Suppressor macrophage treated with lipopolysaccharide for 4 hours (primary cell): ENCODE measurements around the gene PNMA1.
"Not testable (repeated sequence)": the region's sequence is repeated elsewhere in the genome, so short reads cannot be mapped to it uniquely, and the experiment has no call there.

ENCODE experiments used
- DNase-seq: peaks from one replicate; pipeline ENCODE4 v3.0.0-alpha.2; 2020

The PNMA1 gene

DNA sequence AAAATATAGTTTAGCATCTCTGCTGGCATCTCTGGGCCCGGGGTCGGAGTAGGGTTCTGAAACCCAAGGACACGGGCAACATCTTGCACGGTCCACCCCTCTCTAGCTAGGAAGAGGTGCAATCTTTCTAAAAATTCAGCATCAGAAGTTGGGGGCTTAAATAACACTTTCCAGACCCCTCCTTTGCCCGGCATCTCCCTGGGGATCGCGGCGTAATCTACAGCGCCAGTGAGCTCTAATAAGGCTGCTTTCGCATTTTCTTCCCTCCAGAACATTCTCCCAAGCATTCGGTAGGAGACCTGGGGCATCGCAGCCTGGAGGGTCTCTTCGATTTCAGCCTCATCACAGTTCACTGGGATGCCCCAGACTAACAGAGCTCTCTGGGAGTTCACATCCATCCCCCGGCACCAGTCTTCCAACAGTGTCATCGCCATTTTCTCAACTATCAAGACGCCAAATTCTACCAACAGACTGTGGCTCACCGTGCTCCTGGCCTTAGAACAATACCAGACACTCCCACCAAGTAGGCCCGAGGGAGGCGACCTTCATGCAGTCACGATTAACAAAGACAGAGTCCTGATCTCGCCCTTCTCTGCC is 880 bp downstream of the PNMA1 start:
- DNase-seq = no peak

DNA sequence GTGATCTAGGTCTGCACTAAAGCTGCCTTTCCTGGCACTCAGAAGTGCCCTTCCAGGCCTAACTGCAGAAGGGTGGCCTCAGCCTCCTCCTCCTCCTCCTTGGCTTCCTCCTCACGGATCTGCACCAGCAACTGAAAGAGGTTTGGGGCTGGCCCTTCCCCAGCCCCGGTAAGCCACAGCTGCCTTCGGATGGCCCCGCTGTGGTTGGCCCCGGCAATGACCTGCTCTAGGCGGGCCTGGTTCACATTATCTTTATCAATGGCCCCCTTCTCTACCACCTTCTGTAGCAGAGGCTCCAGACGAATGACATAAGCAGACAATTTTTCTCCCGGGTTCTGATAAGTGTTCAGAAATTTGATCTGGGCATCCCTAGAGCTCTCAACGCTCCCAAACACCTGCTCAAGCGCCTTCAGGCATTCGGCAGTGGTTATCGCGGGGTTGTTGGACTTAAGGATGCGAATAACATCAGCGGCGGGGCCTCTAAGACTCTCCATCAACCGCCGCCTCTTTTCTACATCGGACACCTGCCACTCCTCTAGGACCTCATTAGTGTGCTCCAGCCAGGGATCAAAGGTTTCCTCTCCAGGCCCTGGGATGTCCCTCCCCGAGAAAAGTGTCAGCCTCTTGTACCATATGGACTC is 1.5 kb downstream of the PNMA1 start:
- DNase-seq = peak; percentile 47

DNA sequence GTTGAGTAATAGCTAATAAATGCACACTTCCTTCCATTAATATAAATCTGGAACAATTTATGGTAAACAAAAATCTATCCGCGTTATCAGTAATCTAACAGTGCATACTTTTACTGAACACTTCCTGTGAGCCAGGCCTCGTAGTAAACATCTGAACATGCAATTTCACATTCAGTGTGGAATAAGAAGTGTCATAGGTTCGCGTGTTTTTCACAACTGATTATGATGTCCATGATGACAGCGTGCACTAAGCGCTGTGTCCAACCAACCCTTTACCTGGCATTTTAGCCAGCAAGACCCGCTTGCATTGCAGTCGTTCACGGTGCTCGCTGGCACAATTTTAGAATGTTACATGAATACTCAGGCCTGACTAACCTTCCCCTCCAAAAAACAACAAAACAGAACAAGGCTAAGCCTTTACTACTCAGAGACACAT is 2.1 kb downstream of the PNMA1 start:
- DNase-seq = peak; percentile 24

DNA sequence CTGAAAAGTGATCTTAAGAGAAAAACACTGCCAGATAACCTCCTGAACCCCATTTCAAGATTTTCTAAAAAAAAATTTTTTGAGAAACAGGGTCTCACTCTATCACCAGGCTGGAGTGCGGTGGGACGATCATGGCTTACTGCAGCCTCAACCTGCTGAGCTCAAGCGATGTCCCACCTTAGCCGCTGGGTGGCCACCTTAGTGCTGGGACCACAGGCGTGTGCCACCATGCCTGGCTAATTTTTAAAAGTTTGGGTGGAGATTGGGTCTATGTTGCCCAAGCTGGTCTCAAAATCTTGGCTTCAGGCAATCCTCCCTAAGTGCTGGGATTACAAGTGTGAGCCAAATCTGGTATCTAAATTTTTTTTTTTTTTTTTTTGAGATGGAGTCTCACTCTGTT is 3.4 kb downstream of the PNMA1 start:
- no peak for DNase-seq

DNA sequence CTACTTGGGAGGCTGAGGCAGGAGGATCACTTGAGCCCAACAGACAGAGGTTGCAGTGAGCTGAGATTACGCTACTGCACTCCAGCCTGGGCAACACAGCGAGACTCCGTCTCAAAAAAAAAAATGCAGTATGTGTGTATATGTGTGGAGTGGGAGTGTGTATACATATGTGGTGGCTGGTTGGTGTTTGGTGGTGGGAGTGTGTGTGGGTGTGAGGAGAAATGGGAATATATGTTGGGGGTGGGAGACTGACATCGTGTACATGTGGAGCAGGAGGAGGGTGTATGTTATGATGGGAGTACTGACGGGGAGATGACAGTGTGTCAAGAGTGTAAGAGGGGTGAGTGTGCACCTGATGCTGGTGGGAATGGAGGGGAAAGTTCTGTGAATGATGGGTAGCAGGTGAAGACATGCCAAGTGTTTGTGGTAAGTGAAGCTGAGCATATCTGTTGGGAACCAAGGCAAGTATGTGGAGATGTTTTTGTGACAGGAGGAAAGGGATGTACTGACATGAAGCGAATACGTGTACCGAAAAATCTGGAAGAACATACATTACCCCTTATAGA is 4.2 kb downstream of the PNMA1 start:
- no peak for DNase-seq

DNA sequence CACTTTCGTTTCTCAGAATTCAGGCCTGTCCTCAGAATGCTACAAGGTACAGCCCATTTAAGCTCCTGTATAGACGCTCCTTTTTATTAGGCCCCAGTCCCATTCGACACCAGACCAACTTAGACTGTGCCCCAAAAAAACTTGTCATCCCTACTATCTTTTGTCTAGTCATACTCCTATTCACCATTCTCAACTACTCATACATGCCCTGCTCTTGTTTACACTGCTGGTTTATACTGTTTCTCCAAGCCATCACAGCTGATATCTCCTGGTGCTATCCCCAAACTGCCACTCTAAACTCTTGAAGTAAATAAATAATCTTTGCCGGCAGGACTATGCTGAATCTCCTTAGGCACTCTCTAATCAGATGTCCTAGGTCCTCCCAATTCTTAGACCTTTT is 6.1 kb downstream of the PNMA1 start:
- not testable (repeated sequence) for DNase-seq

DNA sequence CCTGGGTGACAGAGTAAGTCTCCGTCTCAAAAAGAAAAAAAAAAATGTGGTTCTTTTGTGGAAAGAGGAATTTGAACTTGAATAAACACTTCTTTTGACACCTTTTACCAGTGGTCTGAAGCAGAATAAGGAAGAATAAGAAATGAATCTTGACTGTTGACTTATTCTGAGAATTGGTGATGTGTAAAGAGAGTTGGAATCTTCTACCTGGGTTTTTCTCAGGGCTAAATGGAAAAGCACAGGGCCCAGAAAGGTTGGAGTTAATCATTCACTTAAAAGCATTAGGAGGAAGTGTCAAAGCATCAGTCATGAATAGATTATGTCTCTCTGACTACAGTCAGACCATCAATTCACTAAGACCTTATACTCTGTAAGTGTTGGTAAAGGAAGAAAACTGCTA is 13.9 kb downstream of the PNMA1 start:
- no peak for DNase-seq

DNA sequence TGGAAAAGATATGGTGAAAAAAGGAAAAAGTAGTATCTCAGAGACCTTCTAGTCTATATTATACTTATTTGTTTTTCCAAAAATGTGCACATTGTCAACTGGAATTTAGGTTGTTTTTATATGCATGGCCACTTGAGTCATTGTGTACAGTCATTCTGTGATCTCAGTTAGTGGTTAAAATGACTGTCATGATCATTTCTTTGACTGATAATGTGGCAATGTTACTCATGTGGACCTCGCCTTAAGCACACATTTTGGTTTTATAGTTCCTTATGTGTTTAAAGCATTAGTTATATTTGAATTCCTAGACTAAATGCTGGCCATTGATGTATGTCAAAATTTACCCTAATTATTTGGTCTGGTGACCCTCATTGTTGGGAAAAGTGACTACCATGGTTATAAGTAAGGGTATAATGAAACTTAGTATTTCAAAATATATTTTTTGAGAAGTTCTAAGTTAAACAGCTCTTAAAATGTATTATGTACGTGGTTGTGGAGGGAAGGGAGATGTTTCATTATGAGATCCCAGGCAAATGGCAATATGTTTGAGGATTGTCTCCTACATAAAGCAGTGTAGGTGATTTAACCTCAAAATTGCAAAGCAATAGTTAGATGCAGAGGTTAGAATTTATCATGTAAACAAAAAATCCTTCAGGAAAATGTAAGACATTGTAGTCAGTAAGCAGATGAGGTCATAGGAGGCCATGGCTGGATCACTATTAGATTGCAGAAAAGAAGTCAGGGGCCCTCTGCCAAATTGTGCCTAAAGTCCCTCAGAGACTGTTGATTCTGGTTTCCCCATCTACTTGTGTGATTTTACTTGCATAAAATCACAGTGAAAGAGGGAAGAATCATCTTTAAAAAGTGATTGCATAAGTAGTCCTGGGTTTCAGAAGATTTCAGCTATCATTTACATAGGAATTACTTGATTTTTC is 17.5 kb downstream of the PNMA1 start:
- DNase-seq = peak; percentile 77

DNA sequence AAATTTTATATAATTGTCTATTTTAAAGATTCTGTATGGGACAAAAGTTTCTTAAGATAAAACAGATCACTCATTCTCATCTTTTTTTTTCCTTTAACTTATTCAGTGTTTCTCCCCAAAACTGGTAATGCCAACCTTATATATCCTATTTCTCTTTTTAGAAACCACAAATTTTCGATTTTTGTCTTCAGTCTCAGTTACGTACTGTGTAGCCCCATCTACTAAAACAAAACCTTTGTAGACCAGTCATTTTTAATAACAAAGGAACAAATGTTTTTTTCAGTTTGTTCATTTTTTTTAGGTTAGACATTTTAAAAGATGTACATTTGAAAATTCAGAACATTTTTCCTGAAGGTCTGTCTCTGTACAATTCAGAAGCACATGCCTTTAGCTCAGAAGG is 18.2 kb downstream of the PNMA1 start:
- DNase-seq = no peak

DNA sequence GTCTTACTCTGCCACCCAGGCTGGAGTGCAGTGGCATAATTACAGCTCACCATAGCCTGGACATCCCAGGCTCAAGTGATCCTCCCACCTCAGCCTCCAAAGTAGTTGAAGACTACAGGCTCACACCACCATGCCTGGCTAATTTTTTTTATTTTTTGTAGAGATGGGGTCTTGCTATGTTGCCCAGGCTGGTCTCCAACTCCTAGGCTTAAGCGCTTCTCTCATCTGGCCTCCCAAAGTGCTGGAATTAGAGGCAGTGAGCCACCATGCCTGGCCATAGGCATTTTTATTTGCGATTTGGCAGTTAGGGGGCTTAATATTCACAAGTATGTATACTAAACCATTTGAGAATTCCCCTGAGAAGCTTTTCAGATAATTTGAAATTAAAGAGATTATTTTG is 19.1 kb downstream of the PNMA1 start:
- no peak for DNase-seq

DNA sequence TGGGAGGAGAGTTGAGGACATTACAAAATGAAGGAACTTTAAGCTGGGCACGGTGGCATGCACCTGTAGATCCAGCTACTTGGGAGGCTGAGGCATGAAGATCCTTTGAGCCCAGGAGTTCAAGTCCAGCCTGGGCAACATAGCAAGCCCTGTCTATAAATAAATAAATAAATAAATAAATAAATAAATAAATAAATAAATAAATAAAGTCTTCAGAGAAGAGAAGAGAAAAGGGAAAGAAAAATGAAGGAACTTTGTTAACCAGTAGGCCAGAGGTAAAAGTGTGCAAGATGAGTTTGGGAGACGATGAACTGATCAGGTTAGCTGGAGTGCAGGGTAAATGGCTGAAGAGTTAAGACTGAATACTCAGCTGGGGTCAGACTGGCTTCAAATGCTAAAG is 20.1 kb downstream of the PNMA1 start:
- DNase-seq = no peak

DNA sequence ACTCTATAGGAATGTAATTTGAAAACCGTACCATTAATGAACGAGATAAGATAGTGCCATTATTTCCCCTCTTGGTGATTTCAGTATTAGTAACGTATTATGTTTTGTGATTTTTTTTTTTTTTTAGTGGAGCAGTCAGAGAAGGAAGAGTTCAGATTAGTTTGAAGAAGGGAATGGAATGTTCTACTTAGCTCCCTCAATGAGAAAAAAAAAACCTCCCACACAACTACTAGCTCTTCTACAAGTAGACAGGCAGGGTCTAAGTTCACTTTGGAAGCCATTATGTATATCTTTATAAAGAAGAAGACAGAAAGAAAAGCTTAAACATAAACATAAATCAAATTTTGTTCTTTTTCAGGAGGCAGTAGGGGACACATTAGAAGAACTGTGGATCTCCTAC is 27.3 kb downstream of the PNMA1 start:
- DNase-seq = no peak

DNA sequence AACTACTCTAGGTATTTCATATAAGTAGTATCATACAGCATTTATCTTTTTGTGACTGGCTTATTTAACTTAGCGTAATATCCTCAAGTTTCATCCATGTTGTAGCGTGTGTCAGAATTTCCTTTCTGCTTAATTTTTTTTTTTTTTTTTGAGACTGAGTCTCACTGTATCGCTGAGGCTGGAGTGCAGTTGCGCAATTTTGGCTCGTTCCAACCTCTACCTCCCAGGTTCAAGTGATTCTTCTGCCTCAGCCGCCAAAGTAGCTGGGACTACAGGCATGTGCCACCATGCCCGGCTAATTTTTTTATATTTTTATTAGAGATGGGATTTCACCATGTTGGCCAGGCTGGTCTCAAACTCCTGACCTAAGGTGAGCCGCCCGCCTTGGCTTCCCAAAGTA is 28.9 kb downstream of the PNMA1 start:
- DNase-seq = no peak

DNA sequence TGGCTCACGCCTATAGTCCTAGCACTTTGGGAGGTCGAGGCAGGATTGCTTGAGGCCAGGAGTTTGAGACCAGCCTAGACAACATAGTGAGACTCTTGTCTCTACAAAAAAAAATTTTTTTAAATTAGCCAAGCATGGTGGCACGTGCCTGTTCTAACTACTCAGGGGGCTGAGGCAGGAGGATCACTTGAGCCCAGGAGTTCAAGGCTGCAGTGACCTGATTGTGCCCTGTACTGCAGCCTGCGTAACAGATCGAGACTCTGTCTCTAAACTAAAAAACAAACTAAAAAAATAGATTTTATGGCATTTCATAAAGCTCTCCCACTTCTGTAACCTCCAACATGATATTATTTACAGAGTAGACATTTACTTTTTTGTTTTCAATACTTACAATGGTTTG is 29.6 kb downstream of the PNMA1 start:
- no peak for DNase-seq

DNA sequence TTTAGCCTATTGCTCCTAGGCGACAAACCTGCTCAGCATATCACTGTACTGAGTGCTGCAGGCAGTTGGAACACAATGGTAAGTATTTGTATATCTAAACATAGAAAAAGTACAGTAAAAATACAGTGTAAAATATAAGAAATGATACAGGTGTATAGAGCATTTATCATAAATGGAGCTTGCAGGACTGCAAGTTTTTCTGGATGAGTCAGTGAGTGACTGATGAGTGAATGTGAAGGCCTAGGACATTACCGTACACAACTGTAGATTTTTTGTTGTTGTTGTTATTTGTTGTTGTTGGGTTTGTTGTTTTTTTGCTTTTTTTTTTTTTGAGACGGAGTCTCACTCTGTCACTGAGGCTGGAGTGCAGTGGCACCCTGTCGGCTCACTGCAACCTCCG is 33.4 kb downstream of the PNMA1 start:
- DNase-seq = no peak

DNA sequence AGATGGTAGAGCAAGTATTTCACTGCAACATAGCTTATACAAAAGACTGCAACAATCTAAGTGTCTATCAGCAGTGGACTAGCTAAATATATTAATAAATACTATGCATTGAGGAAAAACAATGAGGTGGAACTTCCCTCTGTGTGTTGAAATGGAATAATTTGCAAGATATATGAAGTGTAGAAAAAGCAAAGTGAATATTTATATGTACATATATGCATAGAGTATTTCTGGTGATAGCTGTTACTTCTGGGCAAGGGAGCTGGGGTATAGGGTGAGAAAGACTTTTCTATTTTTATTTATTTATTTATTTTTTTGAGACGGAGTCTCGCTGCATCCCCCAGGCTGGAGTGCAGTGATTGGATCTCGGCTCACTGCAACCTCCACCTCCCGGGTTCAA is 35.5 kb downstream of the PNMA1 start:
- DNase-seq = no peak

DNA sequence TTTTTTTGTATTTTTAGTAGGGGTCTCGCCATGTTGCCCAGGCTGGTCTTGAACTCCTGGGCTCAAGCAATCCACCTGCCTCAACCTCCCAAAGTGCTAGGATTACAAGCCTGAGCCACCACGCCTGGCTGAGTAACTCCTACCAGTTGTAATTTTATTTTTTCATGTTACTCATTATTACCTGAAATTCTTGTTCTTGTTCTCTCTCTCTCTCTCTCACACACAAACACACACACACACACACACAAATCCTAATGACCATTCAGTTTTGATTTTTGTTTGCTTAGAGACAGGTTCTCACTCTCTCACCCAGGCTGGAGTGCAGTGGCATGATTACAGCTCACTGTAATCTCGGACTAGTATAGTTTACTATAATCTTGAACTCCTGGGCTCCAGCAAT is 39.2 kb downstream of the PNMA1 start:
- DNase-seq = no peak

DNA sequence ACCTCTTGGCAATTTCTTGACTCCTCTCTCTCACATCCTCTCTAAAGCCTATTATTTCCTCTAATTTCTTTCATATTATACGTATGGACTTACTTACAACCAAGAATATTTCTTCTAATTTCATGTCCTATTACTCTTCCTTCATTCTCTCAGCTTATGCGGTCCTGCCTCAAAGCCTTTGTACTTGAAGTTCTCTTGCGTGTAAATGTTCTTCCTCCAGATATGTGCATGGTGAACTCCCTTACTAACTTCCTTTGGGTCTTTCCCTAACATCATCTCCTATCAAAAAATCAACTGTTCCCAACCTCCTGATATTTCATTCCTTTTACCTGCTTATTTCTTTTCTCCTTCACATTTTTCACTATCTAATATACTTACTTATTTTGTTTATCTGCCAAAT is 46.3 kb downstream of the PNMA1 start:
- DNase-seq = no peak

DNA sequence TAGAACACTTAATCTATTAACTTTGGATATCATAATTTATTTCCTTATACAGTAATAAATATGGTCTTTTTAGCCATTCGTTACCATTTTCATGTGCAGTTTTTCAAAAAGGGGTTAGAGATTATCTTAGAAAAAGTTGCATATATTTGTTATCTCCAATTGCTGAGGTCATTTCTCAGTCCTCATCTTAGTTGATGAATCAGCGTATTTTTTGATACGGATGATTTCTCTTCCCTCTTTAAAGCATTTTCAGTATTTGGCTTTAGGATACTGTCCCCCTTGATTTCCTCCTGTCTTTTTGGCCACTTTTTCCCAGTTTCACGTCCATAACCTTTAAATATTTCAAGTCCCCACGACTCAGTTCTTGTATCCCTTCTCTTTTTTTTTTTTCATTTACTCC is 47.6 kb downstream of the PNMA1 start:
- DNase-seq = no peak

DNA sequence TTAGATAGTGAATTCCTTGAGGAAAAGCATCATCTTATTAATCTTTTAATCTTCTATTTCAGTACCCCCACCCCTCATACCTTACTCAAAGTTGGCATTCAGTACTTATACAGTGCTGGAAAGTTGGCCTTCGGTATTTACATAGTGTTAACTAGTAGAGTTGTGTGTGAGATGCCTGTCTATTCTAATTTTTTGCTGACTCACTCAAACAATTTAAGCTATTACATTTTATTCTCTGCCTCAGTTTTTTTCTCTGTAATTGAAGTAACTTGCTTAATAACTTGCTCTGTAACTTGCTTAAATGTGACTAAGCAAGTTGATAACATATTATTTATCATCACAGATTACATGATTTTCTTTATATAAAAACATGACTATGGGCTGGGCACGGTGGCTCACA is 49.1 kb downstream of the PNMA1 start:
- DNase-seq = no peak

DNA sequence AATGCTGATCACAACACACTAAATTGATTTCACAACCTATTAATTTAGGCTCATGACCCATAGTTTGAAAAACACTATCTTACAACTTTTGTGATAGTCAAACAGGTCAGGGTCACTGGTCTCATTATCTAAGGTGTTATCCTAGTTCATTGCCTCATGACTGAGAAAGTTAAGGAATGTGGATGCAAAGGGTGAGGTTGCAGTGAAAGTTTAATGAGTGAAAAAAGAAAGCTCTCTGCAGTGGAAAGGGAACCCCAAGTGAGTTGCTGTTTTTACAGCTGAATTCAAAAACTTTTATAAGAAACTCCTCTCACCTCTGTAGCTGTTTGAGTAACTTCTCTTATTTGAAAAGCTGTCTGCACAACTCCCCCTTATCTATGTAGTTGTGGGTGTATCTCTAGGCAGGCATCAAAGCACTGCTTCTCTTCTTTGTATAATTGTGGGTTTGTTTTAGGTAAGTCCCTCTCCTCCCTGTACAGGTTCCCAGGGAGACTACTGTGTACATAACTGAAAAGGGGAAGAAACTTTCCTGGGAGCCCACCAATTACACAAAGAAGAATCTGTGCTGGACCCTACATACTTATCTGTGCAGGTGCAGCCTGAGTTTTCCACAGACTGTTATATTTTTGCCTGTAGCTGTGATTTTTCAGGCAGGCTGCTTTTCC is 50.5 kb downstream of the PNMA1 start:
- DNase-seq = no peak

DNA sequence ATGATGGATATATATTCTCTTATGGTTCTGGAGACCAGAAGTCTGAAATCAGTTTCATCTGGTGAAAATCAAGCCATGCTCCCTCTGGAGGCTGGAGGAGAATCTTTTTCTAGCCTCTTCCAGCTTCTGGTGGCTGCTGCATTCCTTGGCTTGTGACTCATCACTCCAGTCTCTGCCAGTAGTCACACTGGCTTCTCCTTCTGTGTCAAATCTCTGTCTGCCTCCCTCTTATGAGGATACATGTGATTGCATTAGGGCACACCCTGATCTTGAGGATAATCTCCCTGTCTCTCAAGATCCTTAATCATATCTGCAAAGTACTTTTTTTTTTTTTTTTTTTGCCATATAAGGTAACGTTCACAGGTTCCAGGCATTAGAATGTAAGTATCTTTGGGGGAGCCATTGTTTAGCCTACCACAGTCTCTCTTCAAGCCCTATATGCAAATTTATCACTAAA is 51.7 kb downstream of the PNMA1 start:
- DNase-seq = peak; percentile 50

DNA sequence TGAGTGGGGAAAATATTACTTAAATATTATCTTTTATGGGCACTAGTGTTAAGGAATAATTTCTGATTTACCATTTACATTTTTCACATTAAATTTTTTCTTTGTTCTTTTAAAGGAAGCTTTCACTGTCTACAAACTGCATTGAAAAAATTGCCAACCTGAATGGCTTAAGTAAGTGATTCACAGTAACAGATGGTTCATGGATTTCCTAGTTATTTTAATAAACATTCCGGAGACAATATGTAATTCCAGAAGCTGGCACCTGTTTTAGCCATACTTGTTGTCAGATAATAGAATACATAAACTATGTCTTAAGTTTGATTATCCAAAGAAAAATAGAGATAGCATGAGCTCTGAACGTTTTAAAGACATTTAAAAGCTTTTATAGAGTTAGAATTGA is 52.3 kb downstream of the PNMA1 start:
- no peak for DNase-seq
